Liver (tissue), 3 donors: ENCODE data around the gene UBE2C.

Experiments
- HNF4A ChIP-seq, 2 donors: conservative IDR thresholded peaks; 2 replicates each; pipeline ENCODE4 v1.6.1; 2016; ENCODE audit warnings: antibody characterized with exemption in 2 of 2, mild to moderate bottlenecking in 2 of 2
- RXRA ChIP-seq, 2 donors: IDR thresholded peaks; 2 replicates each; pipeline ENCODE4 v1.6.1; 2017 to 2018; ENCODE audit warnings: antibody characterized with exemption in 2 of 2, mild to moderate bottlenecking in 1 of 2
- TAF1 ChIP-seq: conservative IDR thresholded peaks from 2 replicates; pipeline ENCODE4 v1.6.1; 2016; ENCODE audit warnings: antibody characterized with exemption, mild to moderate bottlenecking
- YY1 ChIP-seq: IDR thresholded peaks from 2 replicates; pipeline ENCODE4 v1.6.1; 2016; ENCODE audit warnings: antibody characterized with exemption, mild to moderate bottlenecking
- TF ChIP-seq, protein P1 (sequence below): IDR thresholded peaks from 2 replicates; pipeline ENCODE4 v1.6.1; 2016; ENCODE audit warnings: antibody characterized with exemption
- TF ChIP-seq, protein P2 (sequence below): fragments of 150-350 bp; IDR thresholded peaks from 2 replicates; pipeline ENCODE4 v1.5.1; 2017; ENCODE audit warnings: improper control_type of control experiment, low read depth, low read length; ENCODE audit not compliant: missing input control
- TF ChIP-seq, protein P3 (sequence below): IDR thresholded peaks from 2 replicates; pipeline ENCODE4 v1.6.1; 2016; ENCODE audit warnings: antibody characterized with exemption, mild to moderate bottlenecking
- donor health status: healthy.
- donor health status: healthy.

DNA sequence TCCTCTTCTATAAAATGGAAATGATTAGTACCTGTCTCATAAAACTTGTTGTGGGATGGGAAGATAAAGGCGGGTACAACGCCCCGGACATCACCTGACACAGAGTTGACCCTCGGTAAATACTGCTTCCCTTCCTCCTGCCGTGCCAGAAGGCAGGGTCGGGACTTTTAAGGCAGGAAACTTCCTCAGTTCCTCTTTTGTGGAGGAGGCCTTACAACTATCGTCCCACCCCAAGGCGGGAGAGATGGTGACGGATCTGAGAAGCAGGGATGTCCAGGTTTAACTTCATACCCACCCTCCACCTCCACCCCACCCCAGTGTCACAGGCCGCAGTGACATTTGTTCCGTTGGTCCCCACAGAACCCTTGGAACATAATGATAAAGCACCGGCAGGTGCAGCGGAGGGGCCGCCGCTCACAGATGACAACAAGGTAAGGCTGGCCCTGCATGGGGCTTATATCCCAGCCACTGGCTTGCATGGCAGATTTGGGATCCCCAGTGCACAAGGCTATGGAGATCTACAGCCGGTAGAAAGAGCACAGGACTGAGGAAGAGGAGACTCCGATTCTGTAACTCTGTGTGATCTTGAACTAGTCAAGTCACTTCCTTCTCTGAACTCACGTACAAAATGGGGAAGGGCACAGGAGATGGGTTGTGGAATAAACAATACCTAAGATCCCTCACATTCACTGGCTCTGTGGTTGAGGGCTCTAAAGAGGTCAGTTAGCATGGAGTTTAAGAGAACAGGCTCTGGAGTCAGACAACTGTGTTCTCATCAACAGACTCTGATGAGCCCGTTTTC, 19.9 kb upstream of the UBE2C start:
- no peak for TF ChIP-seq RXRA (IDR thresholded peaks at IDR 0.05)
- TF ChIP-seq, protein P1, sequence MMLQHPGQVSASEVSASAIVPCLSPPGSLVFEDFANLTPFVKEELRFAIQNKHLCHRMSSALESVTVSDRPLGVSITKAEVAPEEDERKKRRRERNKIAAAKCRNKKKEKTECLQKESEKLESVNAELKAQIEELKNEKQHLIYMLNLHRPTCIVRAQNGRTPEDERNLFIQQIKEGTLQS: no peak
- TF ChIP-seq, protein P2, sequence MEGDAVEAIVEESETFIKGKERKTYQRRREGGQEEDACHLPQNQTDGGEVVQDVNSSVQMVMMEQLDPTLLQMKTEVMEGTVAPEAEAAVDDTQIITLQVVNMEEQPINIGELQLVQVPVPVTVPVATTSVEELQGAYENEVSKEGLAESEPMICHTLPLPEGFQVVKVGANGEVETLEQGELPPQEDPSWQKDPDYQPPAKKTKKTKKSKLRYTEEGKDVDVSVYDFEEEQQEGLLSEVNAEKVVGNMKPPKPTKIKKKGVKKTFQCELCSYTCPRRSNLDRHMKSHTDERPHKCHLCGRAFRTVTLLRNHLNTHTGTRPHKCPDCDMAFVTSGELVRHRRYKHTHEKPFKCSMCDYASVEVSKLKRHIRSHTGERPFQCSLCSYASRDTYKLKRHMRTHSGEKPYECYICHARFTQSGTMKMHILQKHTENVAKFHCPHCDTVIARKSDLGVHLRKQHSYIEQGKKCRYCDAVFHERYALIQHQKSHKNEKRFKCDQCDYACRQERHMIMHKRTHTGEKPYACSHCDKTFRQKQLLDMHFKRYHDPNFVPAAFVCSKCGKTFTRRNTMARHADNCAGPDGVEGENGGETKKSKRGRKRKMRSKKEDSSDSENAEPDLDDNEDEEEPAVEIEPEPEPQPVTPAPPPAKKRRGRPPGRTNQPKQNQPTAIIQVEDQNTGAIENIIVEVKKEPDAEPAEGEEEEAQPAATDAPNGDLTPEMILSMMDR: no peak
- TF ChIP-seq TAF1: no peak
- TF ChIP-seq, protein P3, sequence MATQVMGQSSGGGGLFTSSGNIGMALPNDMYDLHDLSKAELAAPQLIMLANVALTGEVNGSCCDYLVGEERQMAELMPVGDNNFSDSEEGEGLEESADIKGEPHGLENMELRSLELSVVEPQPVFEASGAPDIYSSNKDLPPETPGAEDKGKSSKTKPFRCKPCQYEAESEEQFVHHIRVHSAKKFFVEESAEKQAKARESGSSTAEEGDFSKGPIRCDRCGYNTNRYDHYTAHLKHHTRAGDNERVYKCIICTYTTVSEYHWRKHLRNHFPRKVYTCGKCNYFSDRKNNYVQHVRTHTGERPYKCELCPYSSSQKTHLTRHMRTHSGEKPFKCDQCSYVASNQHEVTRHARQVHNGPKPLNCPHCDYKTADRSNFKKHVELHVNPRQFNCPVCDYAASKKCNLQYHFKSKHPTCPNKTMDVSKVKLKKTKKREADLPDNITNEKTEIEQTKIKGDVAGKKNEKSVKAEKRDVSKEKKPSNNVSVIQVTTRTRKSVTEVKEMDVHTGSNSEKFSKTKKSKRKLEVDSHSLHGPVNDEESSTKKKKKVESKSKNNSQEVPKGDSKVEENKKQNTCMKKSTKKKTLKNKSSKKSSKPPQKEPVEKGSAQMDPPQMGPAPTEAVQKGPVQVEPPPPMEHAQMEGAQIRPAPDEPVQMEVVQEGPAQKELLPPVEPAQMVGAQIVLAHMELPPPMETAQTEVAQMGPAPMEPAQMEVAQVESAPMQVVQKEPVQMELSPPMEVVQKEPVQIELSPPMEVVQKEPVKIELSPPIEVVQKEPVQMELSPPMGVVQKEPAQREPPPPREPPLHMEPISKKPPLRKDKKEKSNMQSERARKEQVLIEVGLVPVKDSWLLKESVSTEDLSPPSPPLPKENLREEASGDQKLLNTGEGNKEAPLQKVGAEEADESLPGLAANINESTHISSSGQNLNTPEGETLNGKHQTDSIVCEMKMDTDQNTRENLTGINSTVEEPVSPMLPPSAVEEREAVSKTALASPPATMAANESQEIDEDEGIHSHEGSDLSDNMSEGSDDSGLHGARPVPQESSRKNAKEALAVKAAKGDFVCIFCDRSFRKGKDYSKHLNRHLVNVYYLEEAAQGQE: no peak
- no peak for TF ChIP-seq HNF4A (conservative IDR thresholded peaks at IDR 0.05)
- TF ChIP-seq YY1: no peak
